Ovary (tissue), 9 donors: ENCODE data around the gene SLC2A13. TPM values are rescaled to one million over a fixed set of nuclear protein-coding genes. Genes with fewer than 3 reads are reported as not detected.
"Not testable (repeated sequence)": the region's sequence is repeated elsewhere in the genome, so short reads cannot be mapped to it uniquely, and the experiment has no call there.

ENCODE experiments used
- DNase-seq, 5 donors: peaks; one replicate each; pipeline ENCODE4 v3.0.0-alpha.2; 2019 to 2020
- H3K27ac ChIP-seq, 2 donors: fragments of 200-600 bp; one replicate each; pipeline versions ENCODE4 v1.5.1 to v1.8.0; 2019 to 2022
- H3K27me3 ChIP-seq: fragments of 200-600 bp; one replicate; pipeline ENCODE4 v1.8.0; 2022
- H3K36me3 ChIP-seq: fragments of 200-600 bp; sonication (generic); one replicate; pipeline ENCODE4 v1.5.1; 2019
- H3K4me1 ChIP-seq: one replicate; pipeline ENCODE4 v1.8.1; 2013; ENCODE audit warnings: mild to moderate bottlenecking, moderate library complexity; ENCODE audit not compliant: insufficient read depth
- H3K4me3 ChIP-seq: fragments of 200-600 bp; sonication (generic); one replicate; pipeline ENCODE4 v1.5.1; 2017
- H3K9me3 ChIP-seq, 2 donors: fragments of 200-600 bp in 1 of 2; sonication (generic) in 1 of 2; one replicate each; pipeline versions ENCODE4 v1.5.1 to v1.8.1; 2013 to 2019; ENCODE audit warnings: mild to moderate bottlenecking in 1 of 2, moderate library complexity in 1 of 2
- EP300 ChIP-seq: sonication (generic); formaldehyde crosslinking; IDR thresholded peaks from one replicate; pipeline ENCODE4 v1.6.1; 2017; ENCODE audit warnings: antibody characterized with exemption
- POLR2A ChIP-seq: fragments of 450-650 bp; IDR thresholded peaks from one replicate; pipeline ENCODE4 v1.6.1; 2017; ENCODE audit warnings: antibody characterized with exemption, mild to moderate bottlenecking, moderate library complexity
- WGBS, 3 donors: extraction: QIAGEN DNeasy Blood & Tissue Kit in 1 of 3; methylation state at CpG; one replicate each; pipeline versions ENCODE4 v1.1.5 to v1.1.7; 2013 to 2017; 5-methylcytosine and 5-hydroxymethylcytosine counted together
- intact Hi-C, 4 donors: fragments of 100-400 bp; cut with DNase I; formaldehyde crosslinking; loops; one replicate each; pipeline versions ENCODE4 v1.11.0 to v1.15.1; 2022 to 2023
- polyA plus RNA-seq, 2 donors: library from polyadenylated mRNA; stranded (reverse); fragments of 200-250 nt in 1 of 2; fragments of 350-450 nt in 1 of 2; fragmentation: Illumina TruSeq in 1 of 2; extraction: RNeasy Lipid Tissue Mini Kit (QIAGEN cat#74804) in 1 of 2; gene quantifications; one replicate each; pipeline ENCODE4 v1.2.3, GENCODE V29; 2013 to 2014
- total RNA-seq, 7 donors: library from RNA; depleted of rRNA in 2 of 7; stranded (reverse); fragments of >200 nt in 2 of 7; fragmentation: NEBNext Ultra II Directional in 3 of 7; extraction: Animal tissue kit (Norgen Biotek cat#: 25700) in 3 of 7; gene quantifications; one replicate each; pipeline versions ENCODE4 v1.1.0 to v1.2.4, GENCODE V29; 2016 to 2023
- TF ChIP-seq, protein P1 (sequence below), 3 donors: fragments of 450-650 bp in 2 of 3; fragments of 200-600 bp in 1 of 3; IDR thresholded peaks; one replicate each; pipeline versions ENCODE4 v1.5.1 to v1.8.0; 2016 to 2022; ENCODE audit warnings: antibody characterized with exemption in 3 of 3, mild to moderate bottlenecking in 1 of 3
- donor health status: DM: no; HTN: no; CAD: no; lungs with moderate emphysema.
- donor health status: DM: no; HTN: no; CAD: no.
- donor health status: Bipolar disorder and iron deficiency.
- donor health status: DM: yes; HTN: yes; CAD: no.
- donor health status: DM: no; HTN: no; CAD: no.
- donor health status: DM: yes; HTN: yes; CAD: no.

SLC2A13 gene
- total and polyA plus RNA-seq, 9 donors, result 2.3 to 24.3 (median 7.9) TPM

- Histone ChIP-seq H3K4me1 (no peaks in the 10 kb centered on the region), H3K9me3 (no peaks in the 10 kb centered on the region), H3K27me3 (no peaks in the 10 kb centered on the region), H3K4me3 (no peak overlapping the region), H3K36me3 (no peaks in the 10 kb centered on the region), H3K27ac (no peak overlapping the region)
- 88 to 99% (median 95%) methylated on average over 2 of the region's 2 CpGs for WGBS, 3 donors
- TF ChIP-seq POLR2A, result no peak
- TF ChIP-seq, protein P1, sequence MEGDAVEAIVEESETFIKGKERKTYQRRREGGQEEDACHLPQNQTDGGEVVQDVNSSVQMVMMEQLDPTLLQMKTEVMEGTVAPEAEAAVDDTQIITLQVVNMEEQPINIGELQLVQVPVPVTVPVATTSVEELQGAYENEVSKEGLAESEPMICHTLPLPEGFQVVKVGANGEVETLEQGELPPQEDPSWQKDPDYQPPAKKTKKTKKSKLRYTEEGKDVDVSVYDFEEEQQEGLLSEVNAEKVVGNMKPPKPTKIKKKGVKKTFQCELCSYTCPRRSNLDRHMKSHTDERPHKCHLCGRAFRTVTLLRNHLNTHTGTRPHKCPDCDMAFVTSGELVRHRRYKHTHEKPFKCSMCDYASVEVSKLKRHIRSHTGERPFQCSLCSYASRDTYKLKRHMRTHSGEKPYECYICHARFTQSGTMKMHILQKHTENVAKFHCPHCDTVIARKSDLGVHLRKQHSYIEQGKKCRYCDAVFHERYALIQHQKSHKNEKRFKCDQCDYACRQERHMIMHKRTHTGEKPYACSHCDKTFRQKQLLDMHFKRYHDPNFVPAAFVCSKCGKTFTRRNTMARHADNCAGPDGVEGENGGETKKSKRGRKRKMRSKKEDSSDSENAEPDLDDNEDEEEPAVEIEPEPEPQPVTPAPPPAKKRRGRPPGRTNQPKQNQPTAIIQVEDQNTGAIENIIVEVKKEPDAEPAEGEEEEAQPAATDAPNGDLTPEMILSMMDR (IDR thresholded peaks at IDR 0.05), result no peak
- no peak for TF ChIP-seq EP300
- intact Hi-C loops, result no loop called here
- no peak for DNase-seq
Measured at GRCh38 chr12:39795481-39795880, 310.4 kb downstream of the SLC2A13 start.

GRCh38 chr12:39792938-39793337, 312.9 kb downstream of the SLC2A13 start:
- H3K9me3 ChIP-seq, result no peaks in the 10 kb centered on the region
- TF ChIP-seq, protein P1 (IDR thresholded peaks at IDR 0.05), result no peak
- TF ChIP-seq POLR2A (no peak), EP300 (no peak)
- no peaks in the 10 kb centered on the region for H3K4me1 ChIP-seq
- H3K4me3 ChIP-seq, result no peak overlapping the region
- intact Hi-C loops, result no loop called here
- DNase-seq, result no peak
- WGBS, 3 donors, result 89 to 93% (median 91%) methylated on average over 1 of the region's 1 CpG
- H3K36me3 ChIP-seq, result no peaks in the 10 kb centered on the region
- no peak overlapping the region for H3K27ac ChIP-seq
- H3K27me3 ChIP-seq, result no peaks in the 10 kb centered on the region

- no peak for DNase-seq
- Histone ChIP-seq H3K27me3 (no peaks in the 10 kb centered on the region), H3K36me3 (no peaks in the 10 kb centered on the region), H3K4me3 (no peak overlapping the region), H3K4me1 (no peaks in the 10 kb centered on the region), H3K27ac (no peak overlapping the region), H3K9me3 (no peaks in the 10 kb centered on the region)
- TF ChIP-seq, protein P1 (IDR thresholded peaks at IDR 0.05), result no peak
- TF ChIP-seq POLR2A, result no peak
- TF ChIP-seq EP300, result no peak
- intact Hi-C loops, result no loop called here
- WGBS, 3 donors, result 79 to 84% (median 81%) methylated on average over 2 of the region's 2 CpGs
Measured at GRCh38 chr12:39788239-39788638, 317.6 kb downstream of the SLC2A13 start.

DNA sequence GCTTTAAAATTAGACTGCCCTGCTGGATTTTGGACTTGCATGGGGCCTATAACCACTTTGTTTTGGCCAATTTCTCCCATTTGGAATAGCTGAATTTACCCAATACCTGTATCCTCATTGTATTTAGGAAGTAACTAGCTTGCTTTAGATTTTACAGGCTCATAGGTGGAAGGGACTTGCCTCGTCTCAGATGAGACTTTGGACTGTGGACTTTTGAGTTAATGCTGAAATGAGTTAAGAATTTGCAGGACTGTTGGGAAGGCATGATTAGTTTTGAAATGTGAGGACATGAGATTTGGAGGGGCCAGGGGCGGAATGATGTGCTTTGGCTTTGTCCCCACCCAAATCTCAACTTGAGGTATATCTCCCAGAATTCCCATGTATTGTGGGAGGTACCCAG, 320.1 kb downstream of the SLC2A13 start:
- H3K27ac ChIP-seq, H3K4me3 ChIP-seq, H3K9me3 ChIP-seq, intact Hi-C loops, H3K36me3 ChIP-seq, H3K27me3 ChIP-seq, H3K4me1 ChIP-seq, DNase-seq: not testable (repeated sequence)
- 93 to 97% (median 96%) methylated on average over 2 of the region's 2 CpGs for WGBS, 3 donors

GRCh38 chr12:39782026-39782545, 323.8 kb downstream of the SLC2A13 start:
- TF ChIP-seq, protein P1 (IDR thresholded peaks at IDR 0.05), result no peak
- no peak for TF ChIP-seq EP300
- TF ChIP-seq POLR2A, result no peak
- 75 to 79% (median 78%) methylated on average over 7 of the region's 7 CpGs for WGBS, 3 donors
- intact Hi-C loops, result no loop called here
- no peak for DNase-seq
- Histone ChIP-seq H3K27me3 (no peaks in the 10 kb centered on the region), H3K36me3 (no peaks in the 10 kb centered on the region), H3K4me1 (no peaks in the 10 kb centered on the region), H3K4me3 (no peak overlapping the region), H3K27ac (no peak overlapping the region), H3K9me3 (no peaks in the 10 kb centered on the region)
